Lower leg skin (tissue), 3 donors: Measurements from ENCODE around the gene OR52E4.

Experiments
- POLR2A ChIP-seq, 2 donors: fragments of 450-650 bp; IDR thresholded peaks; one replicate each; pipeline ENCODE4 v1.6.1; 2016 to 2017; ENCODE audit warnings: antibody characterized with exemption in 2 of 2, mild to moderate bottlenecking in 1 of 2, moderate library complexity in 1 of 2
- TF ChIP-seq, protein P1 (sequence below), 3 donors: fragments of 450-650 bp; IDR thresholded peaks; one replicate each; pipeline ENCODE4 v1.5.1; 2016; ENCODE audit warnings: antibody characterized with exemption in 3 of 3, mild to moderate bottlenecking in 3 of 3, moderate library complexity in 2 of 3

DNA sequence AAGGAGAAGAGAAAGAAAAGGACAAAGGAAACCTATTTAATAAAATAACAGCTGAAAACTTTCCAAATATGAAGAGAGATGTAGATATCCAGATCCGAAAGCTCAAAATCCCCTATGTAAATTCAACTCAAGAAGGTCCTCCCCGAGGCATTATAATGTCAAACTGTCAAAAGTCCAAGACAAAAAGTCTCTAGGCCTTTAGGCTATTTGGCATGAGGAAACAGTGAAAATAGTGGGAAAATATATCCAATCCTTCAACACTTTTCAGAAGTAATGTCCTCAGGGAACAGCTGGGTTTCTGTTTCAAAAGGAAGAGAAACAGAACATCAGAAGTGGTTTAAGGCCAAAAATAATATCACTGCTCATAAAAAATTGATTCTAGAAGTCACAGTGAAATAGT lies 1.9 kb upstream of the OR52E4 start:
- TF ChIP-seq, protein P1, sequence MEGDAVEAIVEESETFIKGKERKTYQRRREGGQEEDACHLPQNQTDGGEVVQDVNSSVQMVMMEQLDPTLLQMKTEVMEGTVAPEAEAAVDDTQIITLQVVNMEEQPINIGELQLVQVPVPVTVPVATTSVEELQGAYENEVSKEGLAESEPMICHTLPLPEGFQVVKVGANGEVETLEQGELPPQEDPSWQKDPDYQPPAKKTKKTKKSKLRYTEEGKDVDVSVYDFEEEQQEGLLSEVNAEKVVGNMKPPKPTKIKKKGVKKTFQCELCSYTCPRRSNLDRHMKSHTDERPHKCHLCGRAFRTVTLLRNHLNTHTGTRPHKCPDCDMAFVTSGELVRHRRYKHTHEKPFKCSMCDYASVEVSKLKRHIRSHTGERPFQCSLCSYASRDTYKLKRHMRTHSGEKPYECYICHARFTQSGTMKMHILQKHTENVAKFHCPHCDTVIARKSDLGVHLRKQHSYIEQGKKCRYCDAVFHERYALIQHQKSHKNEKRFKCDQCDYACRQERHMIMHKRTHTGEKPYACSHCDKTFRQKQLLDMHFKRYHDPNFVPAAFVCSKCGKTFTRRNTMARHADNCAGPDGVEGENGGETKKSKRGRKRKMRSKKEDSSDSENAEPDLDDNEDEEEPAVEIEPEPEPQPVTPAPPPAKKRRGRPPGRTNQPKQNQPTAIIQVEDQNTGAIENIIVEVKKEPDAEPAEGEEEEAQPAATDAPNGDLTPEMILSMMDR (IDR thresholded peaks at IDR 0.05): no peak
- TF ChIP-seq POLR2A (IDR thresholded peaks at IDR 0.05): no peak
